HG02852 (cell line): Measurements from ENCODE around the gene MS4A5.
"Not testable (repeated sequence)": the region's sequence is repeated elsewhere in the genome, so short reads cannot be mapped to it uniquely, and the experiment has no call there.

Experiments
- ATAC-seq: cut with Tn5 transposase; IDR thresholded peaks from one replicate; pipeline ENCODE4 v1.9.1; 2021; ENCODE audit warnings: mild to moderate bottlenecking, moderate library complexity; ENCODE audit not compliant: unreplicated experiment

The MS4A5 gene, protein sequence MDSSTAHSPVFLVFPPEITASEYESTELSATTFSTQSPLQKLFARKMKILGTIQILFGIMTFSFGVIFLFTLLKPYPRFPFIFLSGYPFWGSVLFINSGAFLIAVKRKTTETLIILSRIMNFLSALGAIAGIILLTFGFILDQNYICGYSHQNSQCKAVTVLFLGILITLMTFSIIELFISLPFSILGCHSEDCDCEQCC

DNA sequence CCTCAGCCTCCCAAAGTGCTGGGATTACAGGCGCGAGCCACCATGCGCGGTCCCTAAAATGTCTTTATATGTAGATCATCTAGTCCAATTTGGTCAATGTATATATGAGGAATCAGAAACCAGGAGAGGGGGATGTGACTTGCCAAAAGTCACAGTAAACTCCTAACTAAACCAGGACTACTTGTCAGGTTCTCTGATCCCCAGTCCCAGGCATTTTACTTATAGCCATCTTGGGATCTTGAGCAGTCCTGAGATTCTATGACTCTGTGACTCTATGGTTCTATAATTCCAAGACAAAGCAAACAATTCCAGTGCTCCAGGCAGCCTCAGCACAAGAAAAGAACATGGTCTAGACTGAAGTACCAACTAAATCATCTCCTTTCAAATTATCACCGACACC is at the start of gene MS4A5:
TSS of gene MS4A5 (plus strand) at position 301 of the 400 bp plus-strand sequence. CDS start 103 bp downstream, outside the sequence.
- no peak for ATAC-seq

DNA sequence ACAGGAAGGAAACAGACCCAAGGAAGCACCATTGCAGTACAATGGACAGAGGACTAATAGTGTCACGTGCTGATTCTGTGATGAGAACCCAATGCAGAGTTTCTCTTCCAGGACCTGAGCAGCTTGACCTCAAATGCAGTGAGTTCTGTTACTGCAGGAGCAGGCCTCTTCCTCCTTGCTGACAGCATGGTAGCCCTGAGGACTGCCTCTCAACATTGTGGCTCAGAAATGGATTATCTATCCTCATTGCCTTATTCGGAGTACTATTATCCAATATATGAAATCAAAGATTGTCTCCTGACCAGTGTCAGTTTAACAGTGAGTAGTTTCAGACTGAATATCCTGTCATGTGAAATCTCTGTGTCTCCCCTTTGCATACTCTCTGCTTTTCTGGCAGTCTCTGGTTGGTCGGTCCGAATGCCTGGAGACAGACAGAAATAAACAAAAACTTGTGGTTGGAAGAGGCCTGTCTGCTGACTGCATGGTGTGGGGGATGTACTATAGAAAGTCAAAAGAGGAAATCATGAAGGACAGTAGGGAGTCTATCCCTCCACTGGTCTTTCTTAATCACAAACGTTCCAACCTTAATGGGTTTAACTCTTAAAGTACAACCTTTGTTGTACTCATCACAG is 40.0 kb upstream of the MS4A5 start:
- peak; percentile 97 for ATAC-seq

DNA sequence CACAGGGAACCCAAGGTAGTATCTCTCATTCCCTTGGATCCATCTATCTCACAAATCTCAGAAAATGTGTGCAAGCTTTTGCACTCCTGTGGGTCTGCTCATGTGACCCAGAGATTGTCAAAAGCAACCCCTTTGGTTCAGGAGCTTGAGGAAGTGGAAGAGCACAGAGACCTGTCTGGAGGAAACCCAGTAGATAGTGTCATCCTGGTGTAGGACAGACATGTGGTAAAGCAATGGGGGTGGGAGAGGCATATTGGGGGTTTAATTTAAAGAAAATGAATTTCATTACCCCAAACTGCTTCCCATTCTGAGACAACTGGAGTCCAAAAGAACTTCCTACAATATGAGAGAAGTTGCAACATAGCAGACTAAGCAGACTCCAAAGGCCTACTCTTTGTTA is 39.0 kb upstream of the MS4A5 start:
- no peak for ATAC-seq

DNA sequence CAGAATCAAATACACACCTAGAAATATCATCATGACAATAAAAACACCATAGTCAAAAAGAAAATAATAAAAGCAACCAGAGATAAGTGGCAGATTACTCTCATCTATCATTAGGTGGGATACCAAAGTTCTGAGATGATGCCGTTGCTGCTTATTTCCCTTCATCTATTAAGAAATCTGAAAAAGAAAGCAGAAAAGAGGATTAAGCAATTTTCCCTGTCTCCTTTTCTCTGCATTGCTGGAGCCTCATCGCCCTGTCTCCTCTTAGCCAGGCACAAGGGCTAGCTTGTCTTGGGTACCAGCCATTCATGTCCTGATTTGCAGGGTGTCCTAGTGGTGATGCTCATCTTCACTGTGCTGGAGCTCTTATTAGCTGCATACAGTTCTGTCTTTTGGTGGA is 37.0 kb upstream of the MS4A5 start:
- no peak for ATAC-seq

DNA sequence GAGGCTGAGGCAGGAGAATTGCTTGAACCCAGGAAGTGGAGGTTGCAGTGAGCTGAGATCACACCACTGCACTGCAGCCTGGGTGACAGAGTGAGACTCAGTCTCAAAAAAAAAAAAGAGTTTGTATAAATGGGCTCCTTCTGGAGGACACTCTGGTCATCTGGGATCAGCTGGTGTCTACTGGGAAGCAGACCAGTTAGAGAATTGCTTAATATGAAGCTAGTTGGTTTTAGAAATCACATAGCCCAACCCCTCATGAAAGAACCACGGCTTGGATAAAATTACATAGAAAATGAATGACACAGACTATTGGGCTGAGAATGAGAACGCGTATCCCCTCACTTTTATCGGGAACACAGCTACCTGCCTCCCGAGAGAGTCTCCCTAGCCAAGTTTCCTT is 36.4 kb upstream of the MS4A5 start:
- no peak for ATAC-seq

DNA sequence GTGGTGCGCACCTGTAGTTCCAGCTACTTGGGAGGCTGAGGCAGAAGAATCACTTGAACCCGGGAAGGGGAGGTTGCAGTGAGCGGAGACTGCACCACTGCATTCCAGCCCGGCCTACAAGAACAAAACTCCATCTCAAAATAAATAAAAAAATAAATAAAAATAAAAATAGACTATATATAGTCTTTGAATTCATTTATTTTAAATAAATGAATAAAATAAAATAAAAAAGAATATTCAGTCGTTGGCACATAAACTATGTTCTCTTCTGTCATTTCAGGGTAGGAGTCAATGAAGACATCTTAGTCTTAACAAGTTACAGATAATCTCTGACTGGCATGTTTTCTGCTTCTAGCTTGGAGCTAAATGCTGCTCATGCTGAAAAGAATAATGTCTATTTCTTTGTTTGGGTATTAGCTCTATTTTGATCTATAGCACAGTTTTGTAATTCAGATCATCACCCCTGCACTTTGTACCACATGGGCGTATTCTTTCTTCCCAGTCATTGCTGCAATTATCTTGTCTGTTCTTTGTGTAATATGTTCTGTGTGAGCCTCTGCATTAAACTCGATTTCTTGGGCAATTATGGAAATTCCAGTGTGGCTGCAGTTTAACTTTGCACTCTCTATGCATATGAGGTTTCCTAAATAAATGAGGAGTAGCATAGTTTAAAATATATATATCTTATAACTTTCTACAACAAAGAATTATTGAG is 34.5 kb upstream of the MS4A5 start:
- no peak for ATAC-seq

DNA sequence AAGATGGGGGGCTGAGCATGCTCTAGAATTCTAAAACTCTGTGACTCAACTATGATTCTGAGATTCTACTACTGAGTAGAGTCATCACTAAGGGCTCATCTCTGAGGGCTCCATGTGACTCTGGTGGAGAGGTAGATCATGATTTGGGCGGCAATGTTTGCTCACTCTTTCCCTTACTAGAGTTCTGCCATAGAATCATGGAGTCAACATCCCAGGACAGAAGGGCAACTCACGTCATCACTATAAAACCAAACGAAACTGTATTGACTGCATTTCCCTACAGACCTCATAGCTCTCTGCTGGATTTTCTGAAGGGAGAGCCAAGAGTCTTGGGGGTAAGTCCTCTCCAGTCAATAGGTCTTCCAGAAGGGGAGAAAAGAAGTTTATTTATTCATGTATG is 33.0 kb upstream of the MS4A5 start, which contains the start of gene MS4A14:
TSS of gene MS4A14 (plus strand) at position 78 of the 400 bp plus-strand sequence. CDS start at position 198, 120 bp downstream.
- ATAC-seq: peak; percentile 27

DNA sequence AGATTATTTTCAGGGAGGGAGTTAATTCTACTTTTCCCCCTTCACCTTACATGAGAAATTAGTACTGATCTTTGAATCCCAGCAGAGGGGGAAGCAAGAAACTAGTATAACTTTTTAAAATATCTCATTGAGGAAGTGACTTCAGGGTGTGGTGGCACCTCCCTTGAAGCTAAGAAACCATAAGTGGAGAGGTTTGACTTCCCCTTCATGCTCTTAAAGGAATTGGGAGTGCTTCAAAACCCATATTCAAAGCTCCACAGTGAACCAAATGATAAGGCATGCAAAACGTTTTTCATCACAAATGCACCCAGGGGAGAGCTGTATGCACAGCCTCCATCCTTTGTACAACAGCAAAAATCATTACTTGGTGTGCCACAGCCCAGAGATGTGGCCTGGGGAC is 32.6 kb upstream of the MS4A5 start:
- peak; percentile 89 for ATAC-seq

DNA sequence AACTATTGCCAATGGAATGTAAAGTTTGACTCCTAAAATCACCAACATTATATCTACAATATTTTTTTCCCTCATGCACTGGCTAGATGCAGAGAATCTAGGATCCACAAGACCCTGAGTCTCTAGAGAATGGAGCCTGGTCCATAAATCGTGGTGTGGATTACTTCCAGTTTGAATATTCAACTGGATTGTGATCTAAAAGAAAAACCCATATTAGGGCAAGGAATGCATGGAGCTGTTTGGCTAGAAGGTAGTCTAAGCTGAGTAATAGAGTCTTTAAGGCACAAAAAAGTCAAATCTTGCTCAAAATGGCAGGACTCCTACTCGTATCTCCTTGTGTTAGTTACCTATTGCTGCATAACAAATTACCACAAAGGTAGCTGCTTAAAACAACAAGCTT is 9.4 kb upstream of the MS4A5 start:
- ATAC-seq: no peak

DNA sequence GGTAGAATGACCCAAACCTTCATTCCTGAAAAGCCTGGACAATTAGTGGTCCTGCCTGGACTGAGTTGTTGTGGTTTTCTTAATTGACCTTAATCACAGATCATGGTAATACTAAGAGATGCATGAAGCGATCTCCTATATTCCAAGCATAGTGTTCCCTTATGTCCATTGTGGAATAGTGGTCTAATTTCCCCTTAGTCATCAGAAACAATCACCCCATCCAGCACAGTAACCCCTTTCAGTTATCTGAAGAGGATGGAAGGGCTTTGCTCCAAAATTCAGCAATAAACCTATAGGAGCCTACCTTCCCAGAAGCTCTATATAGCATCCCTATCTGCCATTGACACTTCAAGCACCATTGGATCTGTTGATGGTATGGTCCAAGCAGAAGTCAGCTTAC is 6.8 kb upstream of the MS4A5 start:
- ATAC-seq: no peak

DNA sequence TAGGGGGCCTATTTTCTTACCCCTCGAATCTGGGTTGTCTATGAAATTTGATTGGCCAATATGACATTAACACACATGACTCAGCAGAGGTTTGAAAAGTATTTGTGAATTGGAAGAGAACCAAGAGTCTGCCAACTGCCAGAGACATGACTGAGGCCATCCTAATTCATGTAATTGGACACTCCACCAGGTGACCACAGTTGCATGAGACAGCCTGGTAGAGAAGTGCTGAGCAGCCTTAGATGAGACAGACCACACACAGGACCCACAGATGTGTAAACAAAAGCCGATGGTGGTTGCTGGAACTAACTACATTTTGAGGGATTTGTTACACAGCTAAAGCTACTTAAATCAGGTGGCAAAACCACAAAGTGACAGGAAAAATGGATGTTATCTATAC is 855 bp upstream of the MS4A5 start:
- ATAC-seq: no peak

DNA sequence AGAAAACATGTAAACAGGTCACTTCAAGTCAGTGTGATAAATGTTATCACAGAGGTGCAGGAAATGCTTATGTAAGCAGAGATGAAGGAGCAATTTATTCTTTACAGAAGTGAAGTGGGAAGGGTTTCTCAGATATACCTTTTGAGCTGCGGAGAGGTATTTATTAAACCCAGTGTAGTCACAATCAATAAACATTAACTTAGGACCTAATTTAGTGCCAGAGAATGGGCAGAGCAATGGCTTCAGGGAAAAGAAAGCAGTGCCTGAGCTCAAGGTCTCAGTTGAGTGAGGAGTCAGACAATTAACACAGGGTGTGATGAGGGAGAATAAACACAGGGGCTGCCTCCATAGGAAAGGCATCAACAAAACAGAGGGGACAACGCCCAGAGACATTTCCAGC is 1.9 kb downstream of the MS4A5 start:
- ATAC-seq: no peak

DNA sequence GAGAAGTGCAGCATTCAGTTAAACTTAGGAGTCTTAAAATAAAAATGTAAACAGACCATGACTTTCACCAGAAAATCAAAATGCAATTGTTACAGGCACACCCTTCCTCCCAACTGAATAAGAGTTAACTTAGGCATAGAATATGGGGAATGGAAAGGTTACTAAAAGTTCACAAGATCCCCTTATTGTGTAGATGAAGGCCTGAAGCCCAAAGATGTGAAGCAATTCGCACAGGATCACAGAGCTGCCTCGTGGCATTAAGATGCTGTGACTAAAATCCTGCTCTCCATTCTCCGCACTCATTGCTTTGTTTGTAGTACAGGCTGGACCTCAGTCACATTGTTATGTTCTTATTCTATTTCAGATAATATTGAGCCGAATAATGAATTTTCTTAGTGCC is 4.0 kb downstream of the MS4A5 start:
- ATAC-seq: no peak

DNA sequence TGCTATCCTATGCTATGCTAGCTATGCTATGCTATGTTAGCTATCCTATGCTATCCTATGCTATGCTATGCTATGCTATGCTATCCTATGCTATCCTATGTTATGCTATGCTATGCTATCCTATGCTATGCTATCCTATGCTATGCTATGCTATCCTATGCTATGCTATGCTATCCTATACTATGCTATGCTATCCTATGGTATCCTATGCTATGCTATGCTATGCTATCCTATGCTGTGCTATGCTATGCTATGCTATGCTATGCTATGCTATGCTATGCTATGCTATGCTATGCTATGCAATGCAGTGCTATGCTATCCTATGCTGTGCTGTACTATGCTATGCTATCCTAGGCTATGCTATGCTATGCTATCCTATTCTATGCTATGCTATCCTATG is 17.7 kb downstream of the MS4A5 start:
- no peak for ATAC-seq

DNA sequence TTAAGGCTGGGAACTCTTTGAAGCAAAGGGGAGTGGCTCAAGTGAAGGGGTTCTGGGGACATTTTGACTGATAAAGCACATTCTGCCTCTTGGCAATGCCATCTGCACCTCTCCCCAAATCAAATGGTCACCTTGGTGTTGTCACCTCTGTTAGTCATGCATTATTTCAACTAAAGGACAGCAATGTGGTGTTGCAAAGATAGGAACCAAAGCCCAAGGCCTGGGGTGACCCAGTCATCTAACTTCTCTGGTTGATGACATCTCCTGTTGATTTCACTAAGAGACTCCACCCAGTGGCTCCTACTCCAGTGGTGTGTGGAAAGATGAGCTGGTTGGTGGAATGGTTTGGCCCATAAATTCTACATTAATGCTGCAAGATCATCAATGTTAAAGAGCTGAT is 18.5 kb downstream of the MS4A5 start:
- ATAC-seq: no peak

DNA sequence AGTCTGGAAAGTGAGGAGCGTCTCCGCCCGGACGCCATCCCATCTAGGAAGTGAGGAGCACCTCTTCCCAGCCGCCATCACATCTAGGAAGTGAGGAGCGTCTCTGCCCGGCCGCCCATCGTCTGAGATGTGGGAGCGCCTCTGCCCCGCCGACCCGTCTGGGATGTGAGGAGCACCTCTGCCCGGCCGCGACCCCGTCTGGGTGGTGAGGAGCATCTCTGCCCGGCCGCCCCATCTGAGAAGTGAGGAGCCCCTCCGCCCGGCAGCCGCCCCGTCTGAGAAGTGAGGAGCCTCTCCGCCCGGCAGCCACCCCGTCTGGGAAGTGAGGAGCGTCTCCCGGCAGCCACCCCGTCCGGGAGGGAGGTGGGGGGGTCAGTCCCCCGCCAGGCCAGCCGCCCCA is 21.8 kb downstream of the MS4A5 start:
- ATAC-seq: not testable (repeated sequence)

DNA sequence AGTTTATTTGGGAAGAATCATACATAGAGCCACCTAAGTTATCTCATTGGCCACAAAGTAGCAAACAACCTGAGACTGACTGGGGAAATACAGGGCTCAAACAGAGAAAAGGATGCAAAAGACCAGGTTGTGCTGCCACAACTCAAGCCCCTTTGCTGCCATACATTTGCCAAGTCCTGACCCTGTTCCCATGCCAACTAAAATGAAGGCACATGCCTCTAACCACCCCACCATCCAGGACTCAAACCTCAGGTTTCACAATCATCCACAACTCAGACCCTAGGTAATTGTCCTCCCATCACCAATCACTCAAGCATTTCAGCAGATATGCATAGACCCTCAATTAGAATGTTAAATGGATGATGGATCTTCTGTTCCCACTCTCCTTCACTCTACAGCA is 24.8 kb downstream of the MS4A5 start:
- ATAC-seq: no peak

DNA sequence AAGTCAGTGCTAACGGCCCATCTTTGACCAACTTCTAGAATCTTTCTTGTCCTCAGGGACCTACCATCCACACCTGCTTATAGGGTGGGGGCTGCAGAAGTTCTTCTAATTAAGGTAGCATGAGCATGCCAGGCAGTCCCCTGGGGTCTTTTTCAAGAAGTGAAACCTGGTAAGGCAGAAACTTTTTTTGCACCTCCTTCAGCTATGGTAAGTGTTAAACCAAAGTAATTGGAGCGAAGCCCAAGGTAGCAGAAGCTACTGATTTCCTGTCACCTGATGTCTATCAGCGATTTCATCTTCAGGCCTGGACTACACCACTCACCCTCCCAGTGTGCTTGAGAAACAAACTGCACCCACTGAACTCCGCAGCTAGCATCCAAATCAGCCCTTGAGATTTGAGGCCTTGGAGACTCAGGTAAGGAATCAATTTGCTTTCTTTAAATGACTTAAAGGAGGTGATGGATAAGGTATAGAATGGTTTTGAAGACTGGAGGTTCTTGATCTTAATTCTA is 26.2 kb downstream of the MS4A5 start, which contains the start of gene MS4A1:
TSS of gene MS4A1 (plus strand) at position 317 of the 512 bp plus-strand sequence. CDS start 6,528 bp downstream, outside the sequence.
- peak; percentile 78 for ATAC-seq

DNA sequence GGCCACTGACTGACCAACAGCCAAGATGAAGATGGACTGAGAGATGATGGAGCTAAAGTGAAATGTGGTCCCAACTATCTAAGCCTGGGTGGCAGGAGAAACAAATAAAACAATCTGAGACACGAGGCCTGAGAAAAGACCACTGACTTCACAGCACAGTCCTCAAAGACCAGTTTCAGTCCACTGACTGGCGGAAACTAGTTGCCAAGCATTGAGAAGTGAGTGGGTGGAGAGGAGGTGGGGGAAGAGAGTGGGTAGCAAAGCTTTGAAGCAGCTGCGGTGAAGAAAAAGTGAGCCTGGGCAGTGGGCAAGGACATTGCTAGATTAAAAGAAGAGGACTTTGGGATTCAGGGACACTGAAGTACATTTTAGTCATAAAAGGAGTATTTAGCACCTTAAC is 28.2 kb downstream of the MS4A5 start:
- ATAC-seq: peak; percentile 31

DNA sequence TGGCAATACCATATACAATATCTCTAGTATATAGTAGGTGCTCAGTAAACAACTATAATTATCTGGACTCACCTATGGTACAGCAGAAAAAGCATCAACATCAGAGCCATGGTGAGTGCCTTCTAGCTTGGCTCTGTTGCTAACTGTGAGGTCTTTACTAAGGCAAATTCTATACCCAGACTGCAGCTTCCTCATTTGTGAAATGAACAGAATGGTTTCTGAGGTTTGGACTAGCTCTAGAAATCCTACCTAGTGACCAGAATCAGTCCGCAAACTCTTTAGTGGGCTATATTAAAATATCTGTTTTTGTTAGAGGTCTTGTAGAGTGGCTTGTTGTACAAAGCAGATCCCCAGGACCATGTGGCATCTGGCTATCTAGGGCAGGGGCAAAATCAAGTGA is 30.0 kb downstream of the MS4A5 start:
- ATAC-seq: peak; percentile 31

DNA sequence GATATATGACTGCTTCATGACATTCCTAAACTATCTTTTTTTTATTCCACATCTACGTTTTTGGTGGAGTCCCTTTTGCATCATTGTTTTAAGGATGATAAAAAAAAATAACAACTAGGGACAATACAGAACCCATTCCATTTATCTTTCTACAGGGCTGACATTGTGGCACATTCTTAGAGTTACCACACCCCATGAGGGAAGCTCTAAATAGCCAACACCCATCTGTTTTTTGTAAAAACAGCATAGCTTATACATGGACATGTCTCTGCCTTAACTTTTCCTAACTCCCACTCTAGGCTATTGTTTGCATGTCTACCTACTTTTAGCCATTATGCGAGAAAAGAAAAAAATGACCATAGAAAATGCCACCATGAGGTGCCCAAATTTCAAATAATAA is 39.5 kb downstream of the MS4A5 start:
- ATAC-seq: no peak

DNA sequence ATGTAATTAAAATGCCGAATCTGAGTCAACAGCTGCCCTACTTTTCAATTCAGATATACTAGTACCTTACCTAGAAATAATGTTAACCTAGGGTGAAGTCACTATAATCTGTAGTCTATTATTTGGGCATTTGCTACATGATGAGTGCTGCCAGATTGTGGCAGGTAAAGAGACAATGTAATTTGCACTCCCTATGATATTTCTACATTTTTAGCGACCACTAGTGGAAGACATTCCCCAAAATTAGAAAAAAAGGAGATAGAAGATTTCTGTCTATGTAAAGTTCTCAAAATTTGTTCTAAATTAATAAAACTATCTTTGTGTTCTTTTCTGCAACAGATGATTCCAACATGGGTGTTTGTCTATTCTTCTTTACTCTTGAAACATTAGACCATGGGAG is 40.4 kb downstream of the MS4A5 start:
- no peak for ATAC-seq
